H1 (cell line): ENCODE measurements around the gene WFIKKN1. TPM values are rescaled to one million over a fixed set of nuclear protein-coding genes. Genes with fewer than 3 reads are reported as not detected.

Source experiments
- FOSL1 ChIP-seq: IDR thresholded peaks from 2 replicates; pipeline ENCODE4 v1.6.1; 2011; ENCODE audit warnings: mild to moderate bottlenecking, low read depth, low read length, moderate library complexity; ENCODE audit not compliant: insufficient read depth
- RFX5 ChIP-seq: IDR thresholded peaks from 2 replicates; pipeline ENCODE4 v1.6.1; 2011; ENCODE audit warnings: low read depth, low read length, improper control_type of control experiment, borderline replicate concordance
- RNF2 ChIP-seq: fragments of 200-900, 300-1000 bp; sonication (generic); IDR thresholded peaks from 2 replicates; pipeline ENCODE4 v1.7.1; 2016; ENCODE audit warnings: borderline replicate concordance, low read depth, mild to moderate bottlenecking, antibody characterized with exemption, low read length; ENCODE audit not compliant: poor library complexity, severe bottlenecking; ENCODE audit errors: missing control alignments
- RXRA ChIP-seq: IDR thresholded peaks from 2 replicates; pipeline ENCODE4 v1.6.1; 2011; ENCODE audit warnings: low read depth, mild to moderate bottlenecking, low read length, moderate library complexity; ENCODE audit not compliant: insufficient read depth
- SIX5 ChIP-seq: IDR thresholded peaks from 2 replicates; pipeline ENCODE4 v1.6.1; 2011; ENCODE audit warnings: mild to moderate bottlenecking, low read depth, low read length
- polyA plus RNA-seq, 7 experiments: library from polyadenylated mRNA; depleted of rRNA in 3 of 7; stranded (reverse) in 5 of 7; unstranded in 2 of 7; fragments of >200 nt in 5 of 7; fragments of 200-250 nt in 2 of 7; gene quantifications; 1 replicate in 5 of 7; 2 replicates in 1 of 7; 4 replicates in 1 of 7; pipeline versions ENCODE4 v1.2.1 to v1.2.3, GENCODE V29; 2011 to 2013; ENCODE audit warnings: missing spikeins in 2 of 7, mixed read lengths in 2 of 7
- total RNA-seq: library from RNA; stranded (reverse); fragmentation: NEBNext Ultra II Directional; extraction: Animal tissue kit (Norgen Biotek cat#: 25700); gene quantifications from 2 replicates; pipeline ENCODE4 v1.2.1, GENCODE V29; 2021

WFIKKN1 gene
- total and polyA plus RNA-seq, 2 of the 8 experiments (the other 6 are each of a cell fraction or from before 2014, with no cell fraction given) = 11.4 to 15.8 TPM

DNA sequence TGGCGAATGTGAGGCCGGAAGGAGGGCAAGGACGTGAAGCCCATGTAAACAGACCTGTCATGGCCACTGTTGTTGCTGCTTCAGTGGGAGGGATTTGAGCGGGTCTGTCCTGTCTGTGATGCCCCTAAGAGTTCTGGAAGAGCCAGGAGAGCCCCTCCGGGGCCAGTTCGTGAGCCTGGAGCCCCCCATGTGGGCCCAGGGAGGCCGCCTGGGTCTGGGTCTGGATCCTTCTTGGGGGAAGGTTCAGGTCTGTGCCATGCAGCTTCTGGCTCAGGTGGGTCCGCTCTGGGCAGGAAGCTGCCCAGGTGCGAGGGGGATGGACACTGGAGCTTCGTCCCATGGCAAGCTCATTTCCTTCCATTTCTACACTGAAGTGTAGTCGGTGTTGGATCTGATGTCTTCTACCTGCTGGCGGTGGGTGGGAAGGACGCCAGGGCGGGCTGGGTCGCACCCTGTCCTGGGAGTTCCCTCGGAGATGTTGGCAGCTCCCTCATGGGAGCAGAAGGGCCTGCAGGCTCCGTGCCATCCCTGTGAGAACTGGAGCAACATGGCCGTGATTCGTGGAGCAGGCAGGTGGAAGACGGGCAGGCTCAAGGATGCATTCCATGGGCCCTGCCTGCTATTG lies 11.2 kb upstream of the WFIKKN1 start (continued):
- TF ChIP-seq RFX5 (no peak), RNF2 (no peak), FOSL1 (no peak), RXRA (no peak), SIX5 (no peak)
